Amygdala (tissue), 56 donors: ENCODE measurements around the gene KCNG4.
A peak's percentile ranks its signal among the peaks of the same experiment; 100 is the strongest.

Source experiments
- DNase-seq, 56 donors: peaks; one replicate each; lab custom pipeline; 2025; lab: John Stamatoyannopoulos, UW

The KCNG4 gene, protein sequence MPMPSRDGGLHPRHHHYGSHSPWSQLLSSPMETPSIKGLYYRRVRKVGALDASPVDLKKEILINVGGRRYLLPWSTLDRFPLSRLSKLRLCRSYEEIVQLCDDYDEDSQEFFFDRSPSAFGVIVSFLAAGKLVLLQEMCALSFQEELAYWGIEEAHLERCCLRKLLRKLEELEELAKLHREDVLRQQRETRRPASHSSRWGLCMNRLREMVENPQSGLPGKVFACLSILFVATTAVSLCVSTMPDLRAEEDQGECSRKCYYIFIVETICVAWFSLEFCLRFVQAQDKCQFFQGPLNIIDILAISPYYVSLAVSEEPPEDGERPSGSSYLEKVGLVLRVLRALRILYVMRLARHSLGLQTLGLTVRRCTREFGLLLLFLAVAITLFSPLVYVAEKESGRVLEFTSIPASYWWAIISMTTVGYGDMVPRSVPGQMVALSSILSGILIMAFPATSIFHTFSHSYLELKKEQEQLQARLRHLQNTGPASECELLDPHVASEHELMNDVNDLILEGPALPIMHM

GRCh38 chr16:84239909-84240308 is at the start of gene KCNG4:
KCNG4 (minus strand) TSS chr16:84240012; CDS start chr16:84237485, 2,527 bp downstream.
- DNase-seq: no peak

DNA sequence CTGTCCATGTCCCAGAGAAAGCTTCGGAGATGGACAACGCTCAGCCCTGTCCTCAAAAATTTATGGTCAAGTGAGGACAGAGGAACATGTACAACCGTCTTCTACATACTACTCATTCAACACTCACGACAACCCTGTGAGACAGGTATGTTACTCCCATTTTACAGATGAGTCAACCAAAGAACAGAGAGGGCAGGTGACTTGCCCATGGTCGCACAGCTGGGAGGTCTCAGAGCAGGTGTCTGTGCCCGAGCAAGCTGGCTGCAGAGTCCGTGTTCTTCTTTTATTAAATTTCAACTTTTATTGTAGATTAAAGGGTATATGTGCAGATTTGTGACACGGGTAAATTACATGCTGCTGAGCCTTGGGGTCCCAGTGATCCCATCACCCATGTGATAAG is 49.1 kb upstream of the KCNG4 start:
- DNase-seq: no peak

DNA sequence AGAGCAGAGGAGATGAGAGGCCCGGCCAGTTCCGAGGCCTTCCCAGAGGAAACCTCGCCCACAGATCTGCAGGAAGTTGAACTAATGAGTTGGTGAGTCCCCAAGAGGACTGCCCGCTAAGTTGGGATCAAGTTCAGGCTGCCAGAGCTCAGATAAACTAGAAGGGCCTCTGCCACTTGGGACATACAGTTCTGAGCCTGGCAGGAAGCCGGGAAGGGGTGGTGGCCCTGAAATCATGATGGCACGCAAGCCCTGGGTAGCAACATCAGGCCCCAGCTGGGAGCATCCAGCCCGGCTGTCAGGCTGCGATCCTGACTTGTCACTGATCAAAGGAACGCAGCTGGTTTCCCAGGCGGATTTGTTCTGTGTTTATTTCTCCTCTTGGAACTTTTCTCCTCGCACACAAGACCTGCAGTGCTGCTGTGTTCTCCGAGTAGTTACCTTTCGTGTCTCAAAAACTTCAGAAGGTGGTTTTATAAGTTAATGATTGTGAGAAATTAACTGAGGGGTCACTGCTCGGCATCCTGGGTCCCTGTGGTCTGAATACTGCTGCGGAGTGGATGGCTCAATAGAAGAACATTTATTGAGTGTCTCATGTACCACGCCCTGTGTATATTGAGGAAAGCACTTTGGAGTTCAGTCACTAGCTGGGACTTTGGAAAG is 46.9 kb upstream of the KCNG4 start:
- no peak for DNase-seq

GRCh38 chr16:84284154-84284722 is 44.4 kb upstream of the KCNG4 start:
- DNase-seq: no peak

DNA sequence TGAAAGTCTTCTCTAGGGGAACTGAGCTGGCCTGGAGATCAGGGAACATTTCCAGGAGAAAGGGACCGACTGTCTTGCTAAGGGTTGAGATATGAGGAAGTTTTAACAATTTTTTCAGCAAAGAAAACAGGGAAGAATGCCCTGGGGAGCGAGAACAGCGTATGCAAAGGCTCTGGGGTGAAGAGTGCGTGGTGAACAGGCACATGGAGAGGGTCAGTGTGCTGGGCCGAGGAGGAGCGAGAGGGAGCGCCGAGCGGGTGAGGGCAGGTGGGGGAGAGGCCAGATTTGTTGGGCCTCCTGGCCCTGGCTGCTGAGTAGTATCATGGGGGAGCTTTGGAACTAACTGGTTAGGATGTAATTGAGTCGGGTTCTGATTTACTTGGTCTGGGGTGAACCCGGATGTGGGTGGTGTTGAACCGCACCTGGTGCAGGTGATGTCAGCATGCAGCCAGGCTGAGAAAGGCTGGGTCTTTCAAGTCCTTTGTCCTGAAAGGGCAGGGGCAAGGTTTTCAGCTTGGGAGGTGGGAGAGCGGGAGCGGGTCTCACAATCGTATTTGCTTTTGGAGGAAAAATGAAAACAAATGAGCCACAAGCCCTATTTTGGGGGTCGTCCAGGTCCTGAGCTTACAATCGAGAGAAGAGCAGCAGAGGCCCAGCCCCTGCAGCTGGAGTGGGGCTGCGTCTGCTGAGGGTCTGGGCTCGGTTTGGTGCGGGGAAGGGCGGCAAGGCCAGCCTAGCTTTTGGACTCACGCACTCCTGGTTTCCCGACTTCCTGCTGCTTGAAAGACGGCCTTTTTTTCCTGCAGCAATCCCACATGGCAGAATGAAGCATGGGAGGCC is 43.7 kb upstream of the KCNG4 start:
- DNase-seq: no peak

GRCh38 chr16:84282533-84282932 is 42.7 kb upstream of the KCNG4 start:
- DNase-seq: no peak

DNA sequence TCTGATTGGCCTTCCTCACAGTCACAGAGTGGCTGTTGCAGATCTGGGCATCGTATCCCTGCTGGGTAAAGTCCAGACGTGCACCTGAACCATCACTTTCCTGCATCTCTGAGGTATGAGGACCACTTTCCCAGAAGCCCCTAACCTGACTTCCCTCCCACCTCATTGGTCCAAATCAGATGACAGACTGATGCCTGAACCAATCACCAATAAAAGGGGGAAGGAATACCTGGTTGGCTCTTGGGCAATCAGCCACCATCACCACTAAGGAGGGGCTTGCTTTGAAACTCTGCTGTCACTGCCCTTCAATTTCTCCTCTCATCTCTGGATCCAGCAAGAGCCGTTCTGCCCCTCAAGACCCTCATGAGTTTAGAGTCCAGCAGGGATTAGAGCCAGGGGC is 41.3 kb upstream of the KCNG4 start:
- no peak for DNase-seq

GRCh38 chr16:84279881-84280280 is 40.1 kb upstream of the KCNG4 start:
- no peak for DNase-seq

DNA sequence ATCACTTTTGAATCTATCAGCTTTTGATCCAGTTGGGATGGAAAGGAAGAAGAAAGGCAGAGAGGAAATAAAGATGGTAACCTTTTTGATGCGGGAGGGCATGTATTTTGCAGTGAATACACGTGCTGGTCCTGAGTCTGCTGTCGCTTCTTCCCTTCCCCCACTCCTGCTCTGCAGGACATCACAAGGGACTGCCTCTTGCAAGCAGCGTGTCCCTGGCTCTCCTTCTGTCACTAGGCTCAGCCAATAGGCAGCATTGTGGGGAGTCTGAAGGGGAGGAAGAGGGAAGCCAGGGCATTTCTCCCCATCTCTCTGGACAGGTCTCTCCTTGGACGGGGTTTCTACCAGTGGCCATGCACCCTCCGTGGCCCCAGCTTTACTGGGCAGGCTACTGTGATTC is 39.2 kb upstream of the KCNG4 start:
- DNase-seq: peak in 41 of 56 donors; percentile 5 to 76 (median 28)

GRCh38 chr16:84278333-84278732 is 38.5 kb upstream of the KCNG4 start:
- no peak for DNase-seq

- DNase-seq: peak in 45 of 56 donors; percentile 6 to 84 (median 42)
Observed at GRCh38 chr16:84277244-84277823, 37.5 kb upstream of the KCNG4 start.

DNA sequence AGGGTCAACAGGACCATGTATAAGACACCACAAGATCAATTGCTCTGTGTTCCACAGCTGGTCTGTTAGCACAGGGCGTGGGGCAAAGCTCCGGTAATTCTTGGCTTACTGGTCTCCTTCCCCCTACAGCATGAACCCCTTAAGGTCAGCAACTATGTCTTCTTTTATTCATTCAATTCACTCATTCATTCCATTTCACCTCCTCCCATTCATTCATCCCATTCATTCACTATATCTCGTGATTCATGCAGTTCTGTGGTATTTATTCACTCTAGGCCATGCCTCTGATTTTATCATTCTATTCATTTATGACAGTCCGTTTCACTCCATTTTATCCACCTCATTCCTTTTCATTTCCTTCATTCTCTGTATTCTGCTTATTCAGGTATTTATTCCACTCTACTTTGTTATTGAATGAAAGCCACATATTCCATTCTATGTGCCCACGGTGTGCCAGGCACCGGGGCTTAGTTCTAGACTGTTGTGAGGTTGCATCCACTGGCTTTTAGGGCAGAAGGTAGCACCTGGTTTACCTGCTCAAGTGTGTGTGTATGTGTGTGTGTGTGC is 35.9 kb upstream of the KCNG4 start:
- DNase-seq: no peak

DNA sequence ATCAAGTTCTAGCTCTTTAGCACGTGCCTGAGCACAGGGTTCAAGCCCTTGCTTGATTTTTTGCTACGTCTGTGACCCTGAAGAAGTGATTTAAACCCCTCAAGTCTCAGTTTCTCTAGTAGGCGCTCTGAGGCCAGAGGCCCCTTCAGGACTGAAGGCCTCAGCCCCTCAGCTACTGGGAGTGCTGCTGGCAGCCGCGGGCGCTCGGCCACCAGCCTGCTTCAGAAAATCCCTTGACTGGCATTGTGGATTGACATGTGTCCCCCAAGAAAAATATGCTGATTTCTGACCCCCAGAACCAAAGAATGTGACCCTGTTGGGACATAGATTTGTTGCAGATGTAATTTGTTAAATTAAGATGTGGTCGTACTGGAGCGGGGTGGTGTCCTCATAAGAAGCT is 34.7 kb upstream of the KCNG4 start:
- no peak for DNase-seq

GRCh38 chr16:84272740-84273320 is 33.0 kb upstream of the KCNG4 start:
- DNase-seq: no peak

DNA sequence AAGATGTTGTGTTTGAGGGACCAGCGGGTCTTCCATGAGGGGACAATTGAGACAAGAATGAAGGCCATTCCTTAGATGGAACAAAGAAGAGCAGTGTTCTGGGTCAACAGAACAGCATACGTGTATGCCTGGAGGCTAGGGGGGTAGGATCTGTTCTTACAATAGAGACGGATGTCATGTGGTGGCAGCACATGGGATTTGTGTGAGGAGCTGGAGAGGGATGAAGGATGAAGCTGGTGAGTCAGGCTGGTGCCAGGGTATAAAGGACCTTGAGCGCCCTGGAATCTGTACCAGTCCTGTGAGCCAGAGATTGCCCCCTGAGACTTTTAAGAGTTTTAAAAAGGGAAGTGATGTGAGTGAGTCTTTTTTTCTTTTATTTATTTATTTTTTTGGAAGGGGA is 32.1 kb upstream of the KCNG4 start:
- DNase-seq: no peak

DNA sequence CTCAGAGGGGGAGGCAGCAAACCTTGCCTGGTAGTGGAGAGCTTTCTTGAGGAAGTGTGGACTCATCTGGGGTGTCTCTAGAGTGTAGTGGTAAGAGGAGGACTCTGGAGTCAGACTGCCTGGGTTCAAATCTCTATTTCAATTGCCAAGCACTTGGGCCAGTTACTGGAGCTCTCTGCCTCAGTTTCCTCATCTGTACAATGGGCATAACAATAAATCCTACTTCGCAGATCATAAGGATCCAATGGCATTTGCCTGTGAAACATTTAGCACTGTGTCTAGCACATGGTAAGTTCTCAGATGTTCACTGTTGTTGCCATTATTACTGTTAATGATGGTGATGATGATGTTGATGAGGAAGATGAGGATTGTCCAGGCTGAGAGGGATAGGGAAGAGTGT is 31.2 kb upstream of the KCNG4 start:
- no peak for DNase-seq

DNA sequence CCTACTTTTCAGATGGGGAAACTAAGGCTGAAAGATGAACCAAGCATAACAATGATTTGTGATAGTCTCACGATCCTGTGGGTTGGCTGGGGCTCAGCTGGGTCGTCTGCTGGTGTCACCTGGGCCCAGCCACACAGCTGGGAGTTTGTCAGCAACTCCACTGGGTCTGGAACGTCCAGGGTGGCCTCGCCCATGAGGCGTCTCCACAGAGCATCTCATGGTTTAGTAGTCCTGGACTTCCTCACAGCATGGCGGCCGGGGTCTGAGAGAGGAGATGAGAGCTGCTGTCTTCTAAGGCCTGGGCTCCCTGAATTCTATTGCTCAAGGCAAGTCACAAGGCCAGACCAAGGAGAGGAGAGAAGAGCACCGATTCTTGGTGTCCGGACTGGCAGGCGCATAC is 30.7 kb upstream of the KCNG4 start:
- DNase-seq: no peak

- DNase-seq: no peak
Observed at GRCh38 chr16:84270071-84270470, 30.3 kb upstream of the KCNG4 start.

GRCh38 chr16:84268291-84269040 is 28.7 kb upstream of the KCNG4 start:
- no peak for DNase-seq
